ENCODE data around the gene SPINK2. TPM values are rescaled to one million over a fixed set of nuclear protein-coding genes. Genes with fewer than 3 reads are reported as not detected.

The SPINK2 gene
- polyA plus RNA-seq, 1 donor (not counting 4 experiments of a cell fraction or from before 2014, with no cell fraction given) = 0.10 TPM

DNA sequence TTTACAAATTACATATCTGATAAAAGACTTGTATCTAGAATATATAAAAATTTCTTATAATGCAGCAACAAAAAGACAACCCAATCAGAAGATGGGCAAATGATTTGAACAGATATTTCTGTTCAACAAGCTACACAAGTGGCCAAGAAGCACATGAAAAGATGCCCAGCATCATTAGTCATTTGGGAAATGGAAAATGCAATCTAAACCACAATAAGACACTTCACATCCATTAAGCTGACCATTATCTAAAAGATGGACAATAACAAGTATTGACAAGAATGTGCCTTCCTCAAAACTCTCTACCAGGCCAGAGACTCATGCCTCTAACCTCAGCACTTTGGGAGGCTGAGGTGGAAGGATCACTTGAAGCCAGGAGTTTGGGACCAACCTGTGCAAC, 53.9 kb downstream of the SPINK2 start:
- no peak for TF ChIP-seq EZH2 (IDR thresholded peaks at IDR 0.05; ENCODE audit: low read length)
- TF ChIP-seq, protein P1, sequence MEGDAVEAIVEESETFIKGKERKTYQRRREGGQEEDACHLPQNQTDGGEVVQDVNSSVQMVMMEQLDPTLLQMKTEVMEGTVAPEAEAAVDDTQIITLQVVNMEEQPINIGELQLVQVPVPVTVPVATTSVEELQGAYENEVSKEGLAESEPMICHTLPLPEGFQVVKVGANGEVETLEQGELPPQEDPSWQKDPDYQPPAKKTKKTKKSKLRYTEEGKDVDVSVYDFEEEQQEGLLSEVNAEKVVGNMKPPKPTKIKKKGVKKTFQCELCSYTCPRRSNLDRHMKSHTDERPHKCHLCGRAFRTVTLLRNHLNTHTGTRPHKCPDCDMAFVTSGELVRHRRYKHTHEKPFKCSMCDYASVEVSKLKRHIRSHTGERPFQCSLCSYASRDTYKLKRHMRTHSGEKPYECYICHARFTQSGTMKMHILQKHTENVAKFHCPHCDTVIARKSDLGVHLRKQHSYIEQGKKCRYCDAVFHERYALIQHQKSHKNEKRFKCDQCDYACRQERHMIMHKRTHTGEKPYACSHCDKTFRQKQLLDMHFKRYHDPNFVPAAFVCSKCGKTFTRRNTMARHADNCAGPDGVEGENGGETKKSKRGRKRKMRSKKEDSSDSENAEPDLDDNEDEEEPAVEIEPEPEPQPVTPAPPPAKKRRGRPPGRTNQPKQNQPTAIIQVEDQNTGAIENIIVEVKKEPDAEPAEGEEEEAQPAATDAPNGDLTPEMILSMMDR (optimal IDR thresholded peaks at IDR 0.05 in 1 of 3, IDR thresholded peaks at IDR 0.05 in 1 of 3, conservative IDR thresholded peaks at IDR 0.05 in 1 of 3; ENCODE audit: extremely low read depth in 1 of 3, insufficient read depth in 2 of 3, low read length in 3 of 3) = no peak
- DNase-seq (ENCODE audit: low read depth, low spot score) (no peak), FAIRE-seq (no peak)
- H3K4me1 ChIP-seq (ENCODE audit: control insufficient read depth, extremely low read depth, insufficient read depth, low read length) = no peaks in the 10 kb centered on the region
- no peaks in the 10 kb centered on the region for H3K79me2 ChIP-seq (ENCODE audit: control insufficient read depth, insufficient read depth, low read length)
- no peaks in the 10 kb centered on the region for H3K27me3 ChIP-seq (ENCODE audit: control insufficient read depth, extremely low read depth, insufficient read depth, low read length)
- H4K20me1 ChIP-seq (ENCODE audit: control insufficient read depth, extremely low read depth, insufficient read depth, low read length) = no peaks in the 10 kb centered on the region
- H3K9me1 ChIP-seq (ENCODE audit: control insufficient read depth, extremely low read depth, insufficient read depth, low read length) = no peaks in the 10 kb centered on the region
- no peak overlapping the region for H3K4me3 ChIP-seq (ENCODE audit: control insufficient read depth in 2 of 3, extremely low read depth in 1 of 3, insufficient read depth in 2 of 3, low read depth in 1 of 3, low read length in 3 of 3)
- H3K9ac ChIP-seq (ENCODE audit: control insufficient read depth, extremely low read depth, insufficient read depth, low read length) = no peak overlapping the region
- H3K27ac ChIP-seq (ENCODE audit: control insufficient read depth, insufficient read depth, low read length) = no peak overlapping the region
- H3K36me3 ChIP-seq (ENCODE audit: control insufficient read depth in 2 of 2, extremely low read depth in 1 of 2, insufficient read depth in 2 of 2, low read length in 2 of 2) = no peaks in the 10 kb centered on the region
- H2AFZ ChIP-seq (ENCODE audit: control insufficient read depth, low read length) = no peak overlapping the region
- no peak overlapping the region for H3K4me2 ChIP-seq (ENCODE audit: control insufficient read depth, extremely low read depth, insufficient read depth, low read depth, low read length)
- no peaks in the 10 kb centered on the region for H3K9me3 ChIP-seq (ENCODE audit: control insufficient read depth, low read depth, low read length)
- dilution Hi-C loops (cut with MboI; ENCODE audit: extremely low pct_ligation_motif_present, low sequenced_read_pairs) = no loop called here

DNA sequence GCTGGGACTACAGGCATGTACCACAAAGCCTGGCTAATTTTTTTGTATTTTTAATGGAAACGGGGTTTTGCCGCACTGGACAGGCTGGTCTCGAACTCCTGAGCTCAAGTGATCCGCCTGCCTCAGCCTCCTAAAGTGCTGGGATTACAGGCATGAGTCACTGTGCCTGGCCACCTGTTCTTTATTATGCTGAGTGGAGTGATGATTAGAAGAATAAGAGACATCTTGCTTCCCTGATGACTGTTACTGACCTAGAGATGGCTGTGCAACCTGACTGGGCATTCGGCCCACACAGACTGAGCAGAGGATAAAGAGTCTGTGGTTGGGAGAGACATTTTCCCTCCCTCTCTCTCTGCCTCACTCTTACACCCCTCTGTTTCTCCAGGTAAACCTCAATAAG, 56.7 kb downstream of the SPINK2 start:
- no peaks in the 10 kb centered on the region for H3K36me3 ChIP-seq (ENCODE audit: control insufficient read depth in 2 of 2, extremely low read depth in 1 of 2, insufficient read depth in 2 of 2, low read length in 2 of 2)
- FAIRE-seq (no peak), DNase-seq (ENCODE audit: low read depth, low spot score) (no peak)
- H3K9me1 ChIP-seq (ENCODE audit: control insufficient read depth, extremely low read depth, insufficient read depth, low read length) = no peaks in the 10 kb centered on the region
- H3K27me3 ChIP-seq (ENCODE audit: control insufficient read depth, extremely low read depth, insufficient read depth, low read length) = no peaks in the 10 kb centered on the region
- H2AFZ ChIP-seq (ENCODE audit: control insufficient read depth, low read length) = no peak overlapping the region
- dilution Hi-C loops (cut with MboI; ENCODE audit: extremely low pct_ligation_motif_present, low sequenced_read_pairs) = no loop called here
- no peak overlapping the region for H3K4me3 ChIP-seq (ENCODE audit: control insufficient read depth in 2 of 3, extremely low read depth in 1 of 3, insufficient read depth in 2 of 3, low read depth in 1 of 3, low read length in 3 of 3)
- no peaks in the 10 kb centered on the region for H3K79me2 ChIP-seq (ENCODE audit: control insufficient read depth, insufficient read depth, low read length)
- no peak for TF ChIP-seq EZH2 (IDR thresholded peaks at IDR 0.05; ENCODE audit: low read length)
- TF ChIP-seq, protein P1 (optimal IDR thresholded peaks at IDR 0.05 in 1 of 3, IDR thresholded peaks at IDR 0.05 in 1 of 3, conservative IDR thresholded peaks at IDR 0.05 in 1 of 3; ENCODE audit: extremely low read depth in 1 of 3, insufficient read depth in 2 of 3, low read length in 3 of 3) = no peak
- H4K20me1 ChIP-seq (ENCODE audit: control insufficient read depth, extremely low read depth, insufficient read depth, low read length) = no peaks in the 10 kb centered on the region
- no peaks in the 10 kb centered on the region for H3K9me3 ChIP-seq (ENCODE audit: control insufficient read depth, low read depth, low read length)
- H3K4me1 ChIP-seq (ENCODE audit: control insufficient read depth, extremely low read depth, insufficient read depth, low read length) = no peaks in the 10 kb centered on the region
- no peak overlapping the region for H3K9ac ChIP-seq (ENCODE audit: control insufficient read depth, extremely low read depth, insufficient read depth, low read length)
- H3K27ac ChIP-seq (ENCODE audit: control insufficient read depth, insufficient read depth, low read length) = no peak overlapping the region
- no peak overlapping the region for H3K4me2 ChIP-seq (ENCODE audit: control insufficient read depth, extremely low read depth, insufficient read depth, low read depth, low read length)
